HS-5 (cell line): ENCODE results near the gene ATG16L2.
A peak's percentile ranks its signal among the peaks of the same experiment; 100 is the strongest.

Source experiments
- DNase-seq: peaks from one replicate; pipeline ENCODE4 v3.0.0-alpha.2; 2012; ENCODE audit warnings: low read depth

The ATG16L2 gene, protein sequence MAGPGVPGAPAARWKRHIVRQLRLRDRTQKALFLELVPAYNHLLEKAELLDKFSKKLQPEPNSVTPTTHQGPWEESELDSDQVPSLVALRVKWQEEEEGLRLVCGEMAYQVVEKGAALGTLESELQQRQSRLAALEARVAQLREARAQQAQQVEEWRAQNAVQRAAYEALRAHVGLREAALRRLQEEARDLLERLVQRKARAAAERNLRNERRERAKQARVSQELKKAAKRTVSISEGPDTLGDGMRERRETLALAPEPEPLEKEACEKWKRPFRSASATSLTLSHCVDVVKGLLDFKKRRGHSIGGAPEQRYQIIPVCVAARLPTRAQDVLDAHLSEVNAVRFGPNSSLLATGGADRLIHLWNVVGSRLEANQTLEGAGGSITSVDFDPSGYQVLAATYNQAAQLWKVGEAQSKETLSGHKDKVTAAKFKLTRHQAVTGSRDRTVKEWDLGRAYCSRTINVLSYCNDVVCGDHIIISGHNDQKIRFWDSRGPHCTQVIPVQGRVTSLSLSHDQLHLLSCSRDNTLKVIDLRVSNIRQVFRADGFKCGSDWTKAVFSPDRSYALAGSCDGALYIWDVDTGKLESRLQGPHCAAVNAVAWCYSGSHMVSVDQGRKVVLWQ

GRCh38 chr11:72814286-72815109 lies at the start of gene ATG16L2:
TSS of gene ATG16L2 (plus strand) at chr11:72814411. CDS start at chr11:72814446, 35 bp downstream.
- peak; percentile 61 for DNase-seq

DNA sequence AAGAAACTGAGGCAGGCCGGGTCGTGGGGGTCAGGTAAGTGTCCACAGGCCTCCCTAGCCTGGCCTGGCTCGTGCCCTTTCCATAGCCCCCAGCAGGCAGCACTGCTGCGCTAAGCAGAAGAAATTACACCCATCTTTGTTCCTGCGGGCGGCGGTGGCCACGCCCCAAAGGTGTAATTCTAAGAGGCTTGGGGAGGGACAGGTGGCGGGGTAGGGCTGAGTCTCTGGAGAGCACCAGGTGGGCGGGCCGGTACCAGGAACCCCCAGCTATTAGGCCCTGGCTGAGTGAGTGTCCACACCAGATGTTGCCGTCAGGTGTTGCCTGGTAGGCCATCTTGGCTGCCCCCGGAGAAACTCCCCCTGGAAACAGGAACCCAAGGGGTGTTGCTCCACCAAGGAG lies 49.7 kb upstream of the ATG16L2 start:
- DNase-seq = no peak

GRCh38 chr11:72766152-72766902 lies 47.9 kb upstream of the ATG16L2 start:
- DNase-seq = no peak

- DNase-seq = no peak
These were observed 46.8 kb upstream of the ATG16L2 start for GRCh38 chr11:72767203-72768062.

GRCh38 chr11:72768581-72768980 lies 45.6 kb upstream of the ATG16L2 start:
- no peak for DNase-seq

DNA sequence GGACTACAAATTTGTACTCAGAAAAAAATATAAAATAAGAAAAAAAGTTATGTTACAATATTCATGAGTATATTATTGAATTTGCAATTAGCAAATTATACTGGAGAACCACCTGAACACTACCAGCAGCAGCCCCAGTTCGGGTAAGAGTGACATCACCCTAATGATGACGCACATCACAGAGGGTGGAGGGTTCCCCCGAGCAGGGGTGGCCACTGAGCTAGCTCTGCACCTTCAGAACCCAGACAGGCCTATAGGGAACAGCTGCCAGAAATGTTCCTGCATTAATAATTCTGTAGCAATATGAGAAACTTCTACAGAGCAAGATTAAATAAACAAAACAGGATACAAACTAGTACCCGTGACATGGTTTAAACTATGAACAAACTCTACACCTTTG lies 44.5 kb upstream of the ATG16L2 start:
- DNase-seq = no peak

GRCh38 chr11:72770799-72771198 lies 43.4 kb upstream of the ATG16L2 start:
- DNase-seq = no peak

DNA sequence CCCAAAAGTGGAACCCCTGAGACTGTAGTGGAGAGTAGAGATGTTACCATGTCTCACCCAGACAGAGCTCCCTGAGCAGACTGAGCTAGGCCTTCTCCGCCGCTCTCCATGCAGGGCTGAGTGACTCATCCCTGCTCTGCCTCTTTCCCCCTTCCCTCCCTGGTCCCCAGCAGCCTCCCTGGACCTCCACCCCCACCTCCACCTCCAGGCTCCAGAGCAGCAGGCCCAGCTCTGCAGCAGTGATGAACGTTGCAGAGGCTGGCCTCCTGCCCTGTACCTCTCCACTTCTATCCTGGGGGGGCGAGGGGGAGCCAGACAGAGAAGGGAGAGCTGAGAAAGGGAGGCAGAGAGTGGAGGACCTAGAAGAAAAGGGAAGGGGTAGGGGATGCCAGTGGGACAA lies 42.7 kb upstream of the ATG16L2 start:
- no peak for DNase-seq

DNA sequence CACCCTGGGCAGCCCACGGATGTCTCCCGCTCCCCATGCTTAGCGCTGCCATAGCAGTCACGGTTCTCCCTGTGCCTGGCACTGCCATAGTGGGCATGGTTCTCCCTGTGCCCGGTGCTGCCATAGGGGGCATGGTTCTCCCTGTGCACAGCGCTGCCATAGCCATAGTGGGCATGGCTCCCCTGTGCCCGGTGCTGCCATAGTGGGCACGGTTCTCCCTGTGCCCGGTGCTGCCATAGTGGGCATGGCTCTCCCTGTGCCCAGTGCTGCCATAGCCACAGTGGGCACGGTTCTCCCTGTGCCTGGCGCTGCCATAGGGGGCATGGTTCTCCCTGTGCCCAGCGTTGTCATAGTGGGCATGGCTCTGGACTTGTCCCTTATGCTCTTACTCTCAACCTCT lies 42.2 kb upstream of the ATG16L2 start:
- no peak for DNase-seq

- DNase-seq = peak; percentile 52
These were observed 40.9 kb upstream of the ATG16L2 start for GRCh38 chr11:72773291-72773690.

- DNase-seq = no peak
These were observed 40.5 kb upstream of the ATG16L2 start for GRCh38 chr11:72773696-72774095.

DNA sequence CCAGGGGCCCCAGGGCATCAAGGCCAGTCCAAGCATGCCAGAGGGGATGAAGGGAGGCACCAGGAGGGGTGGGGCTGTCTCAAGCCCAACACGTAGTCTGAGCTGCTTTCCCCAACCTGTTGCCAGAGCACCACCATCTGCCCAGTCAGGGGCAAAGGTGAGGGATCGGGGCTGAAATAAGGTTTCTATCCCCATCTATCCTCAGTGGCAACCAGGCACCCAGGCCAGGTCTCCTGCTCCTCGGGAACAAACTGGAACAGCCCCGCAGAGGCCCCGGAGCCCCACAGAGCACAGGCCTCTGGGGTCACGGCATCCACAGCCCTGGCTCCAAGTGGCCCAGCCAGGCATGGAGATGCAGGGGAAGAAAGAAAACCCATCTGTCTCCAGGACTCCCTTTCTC lies 39.7 kb upstream of the ATG16L2 start:
- DNase-seq = no peak

DNA sequence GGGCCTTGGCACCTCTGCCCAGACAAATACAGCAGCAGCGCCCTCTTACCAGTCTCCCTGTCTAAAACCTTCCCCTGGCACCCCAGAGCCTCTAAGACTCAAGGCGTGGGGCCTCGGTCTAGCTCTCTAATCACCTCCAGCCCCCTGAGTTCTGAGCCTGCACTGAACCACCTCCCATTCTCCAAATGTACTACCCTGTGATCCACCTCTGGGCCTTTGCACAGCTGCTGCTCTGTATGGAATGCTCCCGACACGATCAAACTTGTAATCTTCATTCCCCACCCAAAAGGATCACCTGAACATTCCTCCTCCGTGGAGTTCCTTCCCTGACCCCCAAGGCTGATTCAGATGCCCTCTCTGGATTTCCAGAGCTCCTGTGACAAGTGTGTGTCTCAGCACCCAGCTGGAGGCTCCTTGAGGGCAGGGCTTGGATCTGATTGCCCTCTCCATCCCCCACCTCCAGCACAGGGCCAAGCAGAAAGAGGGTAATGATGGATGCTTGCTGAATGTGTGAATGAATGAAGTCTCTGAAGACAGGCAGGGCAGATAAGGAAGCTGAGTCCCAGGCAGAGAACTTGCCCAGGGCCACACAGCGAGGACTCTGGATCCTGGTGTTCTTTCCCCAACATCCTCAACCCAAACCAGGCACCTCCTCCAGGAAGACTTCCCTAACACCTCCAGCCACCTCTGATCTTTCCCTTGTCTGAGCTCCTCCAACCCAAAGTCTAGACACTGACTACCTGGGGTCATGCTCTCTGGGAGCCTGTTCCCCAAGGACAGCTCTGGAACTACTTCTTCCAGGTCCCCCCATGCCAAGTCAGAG lies 38.7 kb upstream of the ATG16L2 start:
- no peak for DNase-seq

DNA sequence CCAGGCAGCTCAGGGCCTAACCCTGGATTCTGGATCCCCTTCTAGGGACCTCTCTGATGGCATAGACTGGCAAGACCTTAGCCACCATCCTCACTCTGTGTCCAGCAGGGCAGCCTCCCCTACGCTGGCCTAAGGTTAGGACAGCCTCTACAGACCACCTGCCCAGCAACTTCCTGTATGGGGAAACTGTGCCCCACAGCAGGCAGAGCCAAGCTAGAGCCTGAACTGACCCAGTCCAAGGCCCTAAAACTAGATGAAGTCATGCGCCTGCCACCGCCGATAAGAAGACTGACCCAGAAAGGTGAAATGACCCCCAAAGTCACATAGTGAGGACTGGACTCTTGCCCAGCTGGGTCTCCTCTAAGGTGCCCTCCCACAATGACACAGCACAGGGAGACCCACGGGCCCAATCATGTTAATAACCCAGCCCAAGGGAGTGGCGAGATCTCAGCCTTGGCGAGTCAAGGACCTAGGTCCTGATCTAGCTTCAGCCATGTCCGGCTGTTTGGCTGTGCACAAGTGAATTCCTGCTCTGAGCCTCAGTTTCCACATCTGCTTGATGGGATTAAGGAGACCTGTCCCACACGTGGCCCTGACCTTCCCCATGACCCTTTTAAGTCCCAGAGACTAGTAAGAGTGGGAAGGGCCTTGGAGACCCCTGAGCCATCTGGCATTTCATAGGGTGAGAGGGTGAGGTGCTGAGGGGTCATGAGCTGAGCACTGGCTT lies 37.9 kb upstream of the ATG16L2 start:
- DNase-seq = no peak

DNA sequence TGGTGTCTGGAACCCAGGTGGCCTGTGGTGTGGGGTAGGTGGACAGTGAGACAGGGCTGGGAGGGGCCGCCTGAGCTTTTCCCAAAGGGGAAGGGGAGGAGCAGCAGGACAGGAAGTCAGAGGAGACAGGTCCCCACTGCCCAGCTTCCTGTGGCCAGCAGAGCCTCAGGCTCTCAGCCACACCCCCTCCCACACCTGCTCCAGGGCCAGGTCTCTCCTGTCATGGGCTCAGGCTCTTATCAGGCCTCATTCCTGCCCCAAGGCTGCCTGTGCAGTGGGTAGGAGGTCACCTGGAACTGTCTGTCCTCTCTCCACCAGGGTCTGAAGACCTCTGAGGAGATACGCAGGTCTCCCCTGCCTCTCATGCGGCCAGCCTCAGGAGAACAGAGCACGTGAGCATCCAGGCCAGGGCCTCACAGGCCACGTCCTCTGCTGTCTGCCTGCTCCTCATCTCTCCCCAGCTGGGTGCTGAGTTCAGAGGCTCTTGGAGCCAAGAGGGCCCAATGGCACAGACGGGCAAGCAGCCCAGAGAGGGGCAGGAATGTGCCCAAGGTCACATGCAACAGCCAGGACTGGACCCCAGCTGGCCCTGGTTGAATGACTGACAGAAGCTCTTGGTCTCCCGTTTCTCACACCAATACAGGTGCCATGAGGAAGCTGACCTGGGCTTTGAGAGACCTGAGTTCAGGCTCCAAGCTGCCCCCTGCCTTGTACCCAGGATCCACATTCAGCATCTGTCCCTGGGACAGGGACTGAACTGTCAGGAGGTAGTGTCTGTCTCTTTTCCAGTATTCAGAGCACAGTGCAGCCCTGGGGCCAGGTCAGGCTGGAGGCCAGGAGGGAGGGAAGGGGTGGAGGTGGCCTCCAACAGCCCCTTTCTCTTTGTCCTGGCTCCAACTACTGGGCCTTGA lies 37.1 kb upstream of the ATG16L2 start:
- no peak for DNase-seq

DNA sequence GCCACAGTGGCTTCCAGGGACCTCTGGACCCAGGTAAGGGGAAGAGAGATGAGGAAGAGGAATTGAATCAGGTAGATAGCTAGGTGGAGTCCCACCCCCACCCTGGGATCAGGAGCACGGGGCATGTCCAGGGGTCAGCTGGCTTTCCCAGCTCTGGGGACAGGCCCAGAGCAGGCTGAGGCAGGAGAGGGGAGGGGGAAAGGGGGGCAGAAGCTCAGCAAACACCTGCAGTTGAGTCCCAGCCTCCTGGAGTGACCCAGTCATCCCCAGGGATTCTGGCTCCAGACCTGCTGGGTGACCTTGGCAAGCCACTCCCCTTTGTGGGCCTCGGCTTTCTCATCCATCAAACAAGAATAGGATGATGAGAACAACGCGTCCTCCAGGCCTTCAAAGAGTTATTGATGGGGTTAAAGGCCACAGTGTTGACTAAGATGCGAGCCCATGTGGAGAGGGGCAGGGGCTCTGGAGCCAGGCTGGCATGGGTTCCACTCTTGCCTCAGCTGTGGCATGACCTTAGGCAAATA lies 36.4 kb upstream of the ATG16L2 start:
- no peak for DNase-seq

GRCh38 chr11:72778535-72779494 lies 35.4 kb upstream of the ATG16L2 start:
- DNase-seq = no peak
